22Rv1 (cell line): ENCODE measurements around the gene TEDC1.

Experiments used
- CTCF ChIP-seq: fragments of 450-650 bp; IDR thresholded peaks from 2 replicates; pipeline ENCODE4 v1.5.1; 2017; ENCODE audit warnings: mild to moderate bottlenecking
- ZFX ChIP-seq: fragments of 450-650 bp; IDR thresholded peaks from 2 replicates; pipeline ENCODE4 v1.6.1; 2017; ENCODE audit warnings: antibody characterized with exemption, borderline replicate concordance

- TF ChIP-seq CTCF (no peak), ZFX (no peak)
These were observed 43.1 kb upstream of the TEDC1 start for GRCh38 chr14:105447651-105448640.
